ENCODE measurements around the gene TDRD12.
"Not testable (repeated sequence)": the region's sequence is repeated elsewhere in the genome, so short reads cannot be mapped to it uniquely, and the experiment has no call there.

Gene TDRD12

GRCh38 chr19:32750441-32751055 is 31.0 kb downstream of the TDRD12 start:
- no peak for DNase-seq

GRCh38 chr19:32751066-32751465 is 31.5 kb downstream of the TDRD12 start:
- no peak for DNase-seq

GRCh38 chr19:32757189-32757588 is 37.6 kb downstream of the TDRD12 start:
- DNase-seq = no peak

GRCh38 chr19:32765365-32765764 is 45.8 kb downstream of the TDRD12 start:
- DNase-seq = not testable (repeated sequence)

- no peak for DNase-seq
Observed at GRCh38 chr19:32767951-32768679, 48.5 kb downstream of the TDRD12 start.

GRCh38 chr19:32771596-32771995 is 52.0 kb downstream of the TDRD12 start:
- no peak for DNase-seq

- DNase-seq = no peak
Observed at GRCh38 chr19:32773126-32773525, 53.6 kb downstream of the TDRD12 start.

- no peak for DNase-seq
Observed at GRCh38 chr19:32779082-32779481, 59.5 kb downstream of the TDRD12 start.

- DNase-seq = no peak
Observed at GRCh38 chr19:32781280-32781679, 61.7 kb downstream of the TDRD12 start.

GRCh38 chr19:32782089-32782488 is 62.5 kb downstream of the TDRD12 start:
- DNase-seq = not testable (repeated sequence)

GRCh38 chr19:32787161-32787813 is 67.7 kb downstream of the TDRD12 start:
- DNase-seq = peak; percentile 47

- not testable (repeated sequence) for DNase-seq
Observed at GRCh38 chr19:32787895-32788294, 68.3 kb downstream of the TDRD12 start.

GRCh38 chr19:32789429-32789828 is 69.9 kb downstream of the TDRD12 start:
- DNase-seq = no peak

GRCh38 chr19:32798201-32798600 is 78.6 kb downstream of the TDRD12 start:
- peak; percentile 60 for DNase-seq

GRCh38 chr19:32800191-32800590 is 80.6 kb downstream of the TDRD12 start:
- DNase-seq = no peak

GRCh38 chr19:32800754-32801153 is 81.2 kb downstream of the TDRD12 start:
- no peak for DNase-seq

- no peak for DNase-seq
Observed at GRCh38 chr19:32802840-32803239, 83.3 kb downstream of the TDRD12 start.

- DNase-seq = no peak
Observed at GRCh38 chr19:32808236-32808635, 88.7 kb downstream of the TDRD12 start.

GRCh38 chr19:32809254-32809653 is 89.7 kb downstream of the TDRD12 start:
- peak; percentile 28 for DNase-seq

- no peak for DNase-seq
Observed at GRCh38 chr19:32809754-32810153, 90.2 kb downstream of the TDRD12 start.

- DNase-seq = no peak
Observed at GRCh38 chr19:32810452-32810851, 90.9 kb downstream of the TDRD12 start.

GRCh38 chr19:32811151-32811550 is 91.6 kb downstream of the TDRD12 start:
- no peak for DNase-seq

GRCh38 chr19:32812036-32812435 is 92.5 kb downstream of the TDRD12 start:
- no peak for DNase-seq

- DNase-seq = no peak
Observed at GRCh38 chr19:32812571-32812970, 93.0 kb downstream of the TDRD12 start.

All from NCI-H510A (cell line).